Measurements from ENCODE around the gene TFR2.

TFR2 gene

GRCh38 chr7:100626530-100627237, 14.7 kb downstream of the TFR2 start:
- TF ChIP-seq TAF1 (IDR thresholded peaks at IDR 0.05; ENCODE audit: borderline replicate concordance, insufficient read depth, low read length) (peak; percentile 95), POLR2AphosphoS5 (IDR thresholded peaks at IDR 0.05; ENCODE audit: low read depth, low read length) (peak; percentile 79), SIN3A (IDR thresholded peaks at IDR 0.05; ENCODE audit: borderline replicate concordance, insufficient read depth, low read length) (no peak), REST (IDR thresholded peaks at IDR 0.05; ENCODE audit: insufficient read depth in 1 of 2, low read depth in 2 of 2, low read length in 2 of 2) (0 out of 4 replicates have a peak, but pooled peaks of 1 of the 2 experiments have one; percentile 48), FOXP2 (optimal IDR thresholded peaks at IDR 0.05; ENCODE audit: borderline replicate concordance, extremely low read depth, extremely low read length, insufficient read depth) (peak; percentile 59)

- no peak for TF ChIP-seq TAF1 (IDR thresholded peaks at IDR 0.05; ENCODE audit: borderline replicate concordance, insufficient read depth, low read length)
- TF ChIP-seq FOXP2 (optimal IDR thresholded peaks at IDR 0.05; ENCODE audit: borderline replicate concordance, extremely low read depth, extremely low read length, insufficient read depth) = no peak
- TF ChIP-seq REST (IDR thresholded peaks at IDR 0.05; ENCODE audit: insufficient read depth in 1 of 2, low read depth in 2 of 2, low read length in 2 of 2) = no peak
- TF ChIP-seq POLR2AphosphoS5 (IDR thresholded peaks at IDR 0.05; ENCODE audit: low read depth, low read length) = no peak
- TF ChIP-seq SIN3A (IDR thresholded peaks at IDR 0.05; ENCODE audit: borderline replicate concordance, insufficient read depth, low read length) = no peak
Observed at GRCh38 chr7:100626055-100626454, 15.3 kb downstream of the TFR2 start.

GRCh38 chr7:100623951-100624824, 17.2 kb downstream of the TFR2 start:
- TF ChIP-seq SIN3A (IDR thresholded peaks at IDR 0.05; ENCODE audit: borderline replicate concordance, insufficient read depth, low read length) = no peak
- TF ChIP-seq TAF1 (IDR thresholded peaks at IDR 0.05; ENCODE audit: borderline replicate concordance, insufficient read depth, low read length) = no peak
- no peak for TF ChIP-seq FOXP2 (optimal IDR thresholded peaks at IDR 0.05; ENCODE audit: borderline replicate concordance, extremely low read depth, extremely low read length, insufficient read depth)
- no peak for TF ChIP-seq REST (IDR thresholded peaks at IDR 0.05; ENCODE audit: insufficient read depth in 1 of 2, low read depth in 2 of 2, low read length in 2 of 2)
- TF ChIP-seq POLR2AphosphoS5 (IDR thresholded peaks at IDR 0.05; ENCODE audit: low read depth, low read length) = no peak

GRCh38 chr7:100621554-100621953, 19.8 kb downstream of the TFR2 start:
- no peak for TF ChIP-seq FOXP2 (optimal IDR thresholded peaks at IDR 0.05; ENCODE audit: borderline replicate concordance, extremely low read depth, extremely low read length, insufficient read depth)
- TF ChIP-seq SIN3A (IDR thresholded peaks at IDR 0.05; ENCODE audit: borderline replicate concordance, insufficient read depth, low read length) = no peak
- no peak for TF ChIP-seq POLR2AphosphoS5 (IDR thresholded peaks at IDR 0.05; ENCODE audit: low read depth, low read length)
- TF ChIP-seq TAF1 (IDR thresholded peaks at IDR 0.05; ENCODE audit: borderline replicate concordance, insufficient read depth, low read length) = no peak

- no peak for TF ChIP-seq REST (IDR thresholded peaks at IDR 0.05; ENCODE audit: insufficient read depth in 1 of 2, low read depth in 2 of 2, low read length in 2 of 2)
- no peak for TF ChIP-seq FOXP2 (optimal IDR thresholded peaks at IDR 0.05; ENCODE audit: borderline replicate concordance, extremely low read depth, extremely low read length, insufficient read depth)
- TF ChIP-seq POLR2AphosphoS5 (IDR thresholded peaks at IDR 0.05; ENCODE audit: low read depth, low read length) = no peak
- TF ChIP-seq SIN3A (IDR thresholded peaks at IDR 0.05; ENCODE audit: borderline replicate concordance, insufficient read depth, low read length) = no peak
- TF ChIP-seq TAF1 (IDR thresholded peaks at IDR 0.05; ENCODE audit: borderline replicate concordance, insufficient read depth, low read length) = no peak
Observed at GRCh38 chr7:100620804-100621203, 20.5 kb downstream of the TFR2 start.

Measured in PFSK-1 (cell line).